Natural killer cell (primary cell): ENCODE measurements around the gene THRAP3. TPM values are rescaled to one million over a fixed set of nuclear protein-coding genes. Genes with fewer than 3 reads are reported as not detected.

ENCODE experiments used
- ATAC-seq, 3 donors: fragments of 150-1000 bp in 2 of 3; fragments of 200-7000 bp in 1 of 3; cut with Tn5 transposase; 1 replicate in 1 of 3; 2 replicates in 2 of 3; pipeline ENCODE4 v1.10.0; 2021; ENCODE audit warnings: mild to moderate bottlenecking in 2 of 3, moderate library complexity in 2 of 3
- DNase-seq, 2 donors: peaks; one replicate each; pipeline versions ENCODE4 v3.0.0 to v3.0.0-alpha.2; 2013 to 2021; ENCODE audit warnings: mixed read lengths in 1 of 2
- H3K27ac ChIP-seq: one replicate; pipeline ENCODE4 v1.5.1; 2013; ENCODE audit warnings: mild to moderate bottlenecking, low read length
- H3K27me3 ChIP-seq: one replicate; pipeline ENCODE4 v1.6.1; 2013; ENCODE audit warnings: low read length; ENCODE audit not compliant: control insufficient read depth, insufficient read depth
- H3K36me3 ChIP-seq: one replicate; pipeline ENCODE4 v1.6.1; 2013; ENCODE audit warnings: low read length; ENCODE audit not compliant: control insufficient read depth, insufficient read depth
- H3K4me1 ChIP-seq: one replicate; pipeline ENCODE4 v1.6.1; 2013; ENCODE audit warnings: low read length; ENCODE audit not compliant: control insufficient read depth, insufficient read depth
- H3K4me3 ChIP-seq: one replicate; pipeline ENCODE4 v1.5.1; 2013; ENCODE audit warnings: low read length
- H3K9me3 ChIP-seq: one replicate; pipeline ENCODE4 v1.6.1; 2013; ENCODE audit warnings: low read length; ENCODE audit not compliant: control insufficient read depth, insufficient read depth
- H3K27ac Mint-ChIP-seq, 2 donors: one replicate each; pipeline ENCODE4 v1.8.0; 2022; ENCODE audit warnings: mild to moderate bottlenecking in 2 of 2, mixed read lengths in 2 of 2, moderate library complexity in 1 of 2
- H3K27me3 Mint-ChIP-seq, 2 donors: one replicate each; pipeline ENCODE4 v1.8.0; 2022; ENCODE audit warnings: low read depth in 2 of 2, mixed read lengths in 2 of 2
- H3K36me3 Mint-ChIP-seq: one replicate; pipeline ENCODE4 v1.8.0; 2022; ENCODE audit warnings: mixed read lengths
- H3K4me1 Mint-ChIP-seq, 2 donors: one replicate each; pipeline ENCODE4 v1.8.0; 2022; ENCODE audit warnings: mixed read lengths in 2 of 2
- H3K4me3 Mint-ChIP-seq: one replicate; pipeline ENCODE4 v1.8.0; 2022; ENCODE audit warnings: mild to moderate bottlenecking, moderate library complexity, mixed read lengths
- H3K9me3 Mint-ChIP-seq, 2 donors: one replicate each; pipeline ENCODE4 v1.8.0; 2022; ENCODE audit warnings: mixed read lengths in 2 of 2
- WGBS: methylation state at CpG from one replicate; pipeline ENCODE4 v1.1.7; 2013; ENCODE audit warnings: missing lambda C conversion rate; ENCODE audit not compliant: insufficient coverage; 5-methylcytosine and 5-hydroxymethylcytosine counted together
- intact Hi-C: fragments of 100-400 bp; cut with micrococcal nuclease; formaldehyde crosslinking; loops from one replicate; pipeline ENCODE4 v1.14.2; 2022
- total RNA-seq, 4 donors: library from RNA; stranded (reverse); fragments of 120-200 nt in 1 of 4; gene quantifications; one replicate each; pipeline versions ENCODE4 v1.2.3 to v1.2.4, GENCODE V29; 2013 to 2022
- TF ChIP-seq, protein P1 (sequence below): fragments of 200-600 bp; IDR thresholded peaks from one replicate; pipeline ENCODE4 v1.8.0; 2022; ENCODE audit warnings: antibody characterized with exemption

THRAP3 gene
- total RNA-seq, 3 donors from 2014 or later (not counting 1 experiment from before 2014, with no cell fraction given) = 88.6 to 110 (median 97.4) TPM

GRCh38 chr1:36253161-36253862 lies 29.1 kb downstream of the THRAP3 start:
- WGBS = 85% methylated on average over 3 of the region's 5 CpGs
- H3K27me3 ChIP-seq = no peaks in the 10 kb centered on the region
- H3K4me1 ChIP-seq = peaks cover 11% of the 10 kb centered on the region
- H3K4me3 Mint-ChIP-seq = no peak overlapping the region
- no peaks in the 10 kb centered on the region for H3K36me3 Mint-ChIP-seq
- intact Hi-C loops = no loop called here
- peaks cover 64 to 67% of the 10 kb centered on the region in 2 donors for H3K4me1 Mint-ChIP-seq
- H3K27me3 Mint-ChIP-seq = no peaks in the 10 kb centered on the region
- ATAC-seq (no peak), DNase-seq (no peak)
- no peak overlapping the region for H3K4me3 ChIP-seq
- peaks cover 10% of the 10 kb centered on the region for H3K36me3 ChIP-seq
- no peaks in the 10 kb centered on the region for H3K9me3 ChIP-seq
- H3K27ac ChIP-seq = no peak overlapping the region
- TF ChIP-seq, protein P1, sequence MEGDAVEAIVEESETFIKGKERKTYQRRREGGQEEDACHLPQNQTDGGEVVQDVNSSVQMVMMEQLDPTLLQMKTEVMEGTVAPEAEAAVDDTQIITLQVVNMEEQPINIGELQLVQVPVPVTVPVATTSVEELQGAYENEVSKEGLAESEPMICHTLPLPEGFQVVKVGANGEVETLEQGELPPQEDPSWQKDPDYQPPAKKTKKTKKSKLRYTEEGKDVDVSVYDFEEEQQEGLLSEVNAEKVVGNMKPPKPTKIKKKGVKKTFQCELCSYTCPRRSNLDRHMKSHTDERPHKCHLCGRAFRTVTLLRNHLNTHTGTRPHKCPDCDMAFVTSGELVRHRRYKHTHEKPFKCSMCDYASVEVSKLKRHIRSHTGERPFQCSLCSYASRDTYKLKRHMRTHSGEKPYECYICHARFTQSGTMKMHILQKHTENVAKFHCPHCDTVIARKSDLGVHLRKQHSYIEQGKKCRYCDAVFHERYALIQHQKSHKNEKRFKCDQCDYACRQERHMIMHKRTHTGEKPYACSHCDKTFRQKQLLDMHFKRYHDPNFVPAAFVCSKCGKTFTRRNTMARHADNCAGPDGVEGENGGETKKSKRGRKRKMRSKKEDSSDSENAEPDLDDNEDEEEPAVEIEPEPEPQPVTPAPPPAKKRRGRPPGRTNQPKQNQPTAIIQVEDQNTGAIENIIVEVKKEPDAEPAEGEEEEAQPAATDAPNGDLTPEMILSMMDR = no peak
- no peaks in the 10 kb centered on the region for H3K9me3 Mint-ChIP-seq
- H3K27ac Mint-ChIP-seq = peak overlapping the region; percentile 33 to 54

DNA sequence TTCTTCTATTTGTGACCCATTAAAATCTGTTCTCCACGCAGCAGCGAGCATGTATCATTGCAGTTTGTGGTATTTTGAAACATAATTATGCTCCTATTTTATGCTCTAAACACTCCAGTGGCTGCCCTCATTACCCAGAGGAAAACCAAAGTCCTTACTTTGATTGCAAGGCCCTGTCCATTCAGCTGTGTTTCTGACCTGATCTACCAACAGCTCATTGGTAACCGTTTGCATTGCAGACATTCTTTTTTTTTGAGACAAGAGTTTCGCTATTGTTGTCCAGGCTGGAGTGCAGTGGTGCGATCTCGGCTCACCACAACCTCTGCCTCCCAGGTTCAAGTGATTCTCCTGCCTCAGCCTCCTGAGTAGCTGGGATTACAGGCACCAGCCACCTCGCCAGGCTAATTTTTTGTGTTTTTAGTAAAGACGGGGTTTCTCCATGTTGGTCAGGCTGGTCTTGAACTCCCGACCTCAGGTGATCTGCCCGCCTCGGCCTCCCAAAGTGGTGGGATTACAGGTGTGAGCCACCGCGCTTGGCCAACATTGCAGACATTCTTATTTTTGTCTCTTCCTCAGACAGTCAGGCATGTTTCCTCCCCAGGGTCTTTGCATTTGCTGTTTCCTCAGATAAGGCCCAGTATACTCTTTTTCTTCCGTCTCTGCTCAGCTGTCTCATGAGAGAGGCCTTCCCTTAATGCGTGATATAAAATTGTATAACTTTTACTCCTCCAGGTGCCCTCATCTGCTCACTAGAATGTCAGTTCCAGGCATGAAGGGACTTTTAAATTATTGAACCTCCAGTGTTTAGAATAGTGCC lies 32.5 kb downstream of the THRAP3 start:
- H3K4me3 ChIP-seq = no peak overlapping the region
- H3K27ac Mint-ChIP-seq = peak overlapping the region; percentile 67 to 70
- no peaks in the 10 kb centered on the region for H3K9me3 ChIP-seq
- no peak overlapping the region for H3K4me3 Mint-ChIP-seq
- no peaks in the 10 kb centered on the region for H3K27me3 ChIP-seq
- intact Hi-C loops = no loop called here
- H3K27me3 Mint-ChIP-seq = no peaks in the 10 kb centered on the region
- ATAC-seq (no peak), DNase-seq (no peak)
- H3K4me1 Mint-ChIP-seq = peaks cover 45 to 47% of the 10 kb centered on the region in 2 donors
- peaks cover 6% of the 10 kb centered on the region for H3K4me1 ChIP-seq
- H3K36me3 Mint-ChIP-seq = no peaks in the 10 kb centered on the region
- WGBS = 67% methylated on average over 15 of the region's 15 CpGs
- TF ChIP-seq, protein P1 = no peak
- no peak overlapping the region for H3K27ac ChIP-seq
- peaks cover 29% of the 10 kb centered on the region for H3K36me3 ChIP-seq
- no peaks in the 10 kb centered on the region for H3K9me3 Mint-ChIP-seq

DNA sequence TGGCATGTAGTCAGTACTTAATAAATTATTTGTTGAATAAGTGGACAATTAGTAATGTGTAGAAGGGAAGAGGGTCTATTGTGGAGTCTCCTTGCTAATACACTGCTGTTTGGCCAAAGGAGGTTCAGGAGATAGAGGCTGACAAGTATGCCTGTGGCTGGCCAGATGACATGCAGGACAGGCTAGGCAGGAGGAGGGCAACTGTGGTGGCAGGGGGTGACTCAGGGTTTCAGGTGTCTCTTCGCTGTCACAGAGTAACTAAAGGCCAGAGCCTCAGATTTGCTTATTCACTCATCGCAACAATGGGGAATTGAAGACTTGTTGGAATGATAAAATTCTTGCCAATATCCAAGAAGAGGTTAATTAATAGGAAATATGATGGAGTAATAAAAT lies 33.1 kb downstream of the THRAP3 start:
- TF ChIP-seq, protein P1 = no peak
- H3K4me3 ChIP-seq = no peak overlapping the region
- H3K27me3 ChIP-seq = no peaks in the 10 kb centered on the region
- no peaks in the 10 kb centered on the region for H3K27me3 Mint-ChIP-seq
- DNase-seq = no peak
- H3K4me1 ChIP-seq = peaks cover 6% of the 10 kb centered on the region
- H3K4me3 Mint-ChIP-seq = no peak overlapping the region
- no peaks in the 10 kb centered on the region for H3K9me3 ChIP-seq
- peaks cover 29% of the 10 kb centered on the region for H3K36me3 ChIP-seq
- no peaks in the 10 kb centered on the region for H3K9me3 Mint-ChIP-seq
- intact Hi-C loops = no loop called here
- peak in 1 of 3 donors; percentile 77 for ATAC-seq
- peak overlapping the region; percentile 67 to 70 for H3K27ac Mint-ChIP-seq
- no peaks in the 10 kb centered on the region for H3K36me3 Mint-ChIP-seq
- H3K4me1 Mint-ChIP-seq = peaks cover 45 to 46% of the 10 kb centered on the region in 2 donors
- WGBS = 78% methylated on average over 2 of the region's 2 CpGs
- no peak overlapping the region for H3K27ac ChIP-seq
